Progenitor cell of endocrine pancreas (in vitro differentiated cells): ENCODE results near the gene PACS1. TPM values are rescaled to one million over a fixed set of nuclear protein-coding genes. Genes with fewer than 3 reads are reported as not detected.

Experiments
- DNase-seq: peaks from one replicate; pipeline ENCODE4 v3.0.0; 2021; ENCODE audit warnings: low spot score; ENCODE audit not compliant: unreplicated experiment
- H3K27ac Mint-ChIP-seq: 2 replicates; pipeline ENCODE4 v1.8.0; 2021; ENCODE audit warnings: mild to moderate bottlenecking, moderate library complexity, mixed read lengths
- H3K27me3 Mint-ChIP-seq: 2 replicates; pipeline ENCODE4 v1.8.0; 2021; ENCODE audit warnings: mixed read lengths
- H3K36me3 Mint-ChIP-seq: 2 replicates; pipeline ENCODE4 v1.8.0; 2022; ENCODE audit warnings: mixed read lengths; ENCODE audit not compliant: insufficient read depth
- H3K4me1 Mint-ChIP-seq: 2 replicates; pipeline ENCODE4 v1.8.0; 2021; ENCODE audit warnings: low read depth, mixed read lengths
- H3K4me3 Mint-ChIP-seq: 2 replicates; pipeline ENCODE4 v1.8.0; 2021; ENCODE audit warnings: low read depth, mild to moderate bottlenecking, moderate library complexity, mixed read lengths
- H3K9me3 Mint-ChIP-seq: 2 replicates; pipeline ENCODE4 v1.8.0; 2021; ENCODE audit warnings: low read depth, mixed read lengths
- CTCF ChIP-seq: fragments of 200-600 bp; sonication (generic); IDR thresholded peaks from one replicate; pipeline ENCODE4 v1.5.0; 2021; ENCODE audit warnings: antibody characterized with exemption, mild to moderate bottlenecking; ENCODE audit not compliant: unreplicated experiment
- total RNA-seq: library from RNA; stranded (reverse); gene quantifications from 2 replicates; pipeline ENCODE4 v1.2.1, GENCODE V29; 2021

The PACS1 gene
- total RNA-seq, 1 donor from 2014 or later, result 72.3 TPM

GRCh38 chr11:66158156-66158555 is 88.1 kb downstream of the PACS1 start:
- no peaks in the 10 kb centered on the region for H3K9me3 Mint-ChIP-seq
- no peaks in the 10 kb centered on the region for H3K36me3 Mint-ChIP-seq
- no peak for DNase-seq
- peaks cover 8% of the 10 kb centered on the region for H3K4me1 Mint-ChIP-seq
- H3K27ac Mint-ChIP-seq, result no peak overlapping the region
- TF ChIP-seq CTCF, result no peak
- no peak overlapping the region for H3K4me3 Mint-ChIP-seq
- no peaks in the 10 kb centered on the region for H3K27me3 Mint-ChIP-seq

GRCh38 chr11:66159324-66159984 is 89.4 kb downstream of the PACS1 start:
- no peak overlapping the region for H3K27ac Mint-ChIP-seq
- no peaks in the 10 kb centered on the region for H3K9me3 Mint-ChIP-seq
- H3K27me3 Mint-ChIP-seq, result no peaks in the 10 kb centered on the region
- no peak overlapping the region for H3K4me3 Mint-ChIP-seq
- DNase-seq, result no peak
- peaks cover 10% of the 10 kb centered on the region for H3K4me1 Mint-ChIP-seq
- no peaks in the 10 kb centered on the region for H3K36me3 Mint-ChIP-seq
- no peak for TF ChIP-seq CTCF

GRCh38 chr11:66160709-66161108 is 90.6 kb downstream of the PACS1 start:
- Mint-ChIP-seq H3K36me3 (no peaks in the 10 kb centered on the region), H3K27ac (no peak overlapping the region), H3K27me3 (no peaks in the 10 kb centered on the region), H3K4me3 (no peak overlapping the region), H3K9me3 (no peaks in the 10 kb centered on the region), H3K4me1 (peaks cover 10% of the 10 kb centered on the region)
- DNase-seq, result no peak
- no peak for TF ChIP-seq CTCF

- Mint-ChIP-seq H3K4me3 (no peak overlapping the region), H3K27ac (no peak overlapping the region), H3K27me3 (no peaks in the 10 kb centered on the region), H3K36me3 (no peaks in the 10 kb centered on the region), H3K4me1 (peaks cover 2% of the 10 kb centered on the region), H3K9me3 (no peaks in the 10 kb centered on the region)
- TF ChIP-seq CTCF, result no peak
- no peak for DNase-seq
Measured at GRCh38 chr11:66168289-66168688, 98.2 kb downstream of the PACS1 start.

- TF ChIP-seq CTCF, result no peak
- Mint-ChIP-seq H3K27ac (no peak overlapping the region), H3K4me3 (no peak overlapping the region), H3K27me3 (no peaks in the 10 kb centered on the region), H3K4me1 (no peaks in the 10 kb centered on the region), H3K36me3 (no peaks in the 10 kb centered on the region), H3K9me3 (no peaks in the 10 kb centered on the region)
- DNase-seq, result no peak
Measured at GRCh38 chr11:66172146-66172545, 102.1 kb downstream of the PACS1 start.
